ENCODE measurements around the gene SLC22A3.
"Not testable (repeated sequence)": the region's sequence is repeated elsewhere in the genome, so short reads cannot be mapped to it uniquely, and the experiment has no call there.

The SLC22A3 gene

DNA sequence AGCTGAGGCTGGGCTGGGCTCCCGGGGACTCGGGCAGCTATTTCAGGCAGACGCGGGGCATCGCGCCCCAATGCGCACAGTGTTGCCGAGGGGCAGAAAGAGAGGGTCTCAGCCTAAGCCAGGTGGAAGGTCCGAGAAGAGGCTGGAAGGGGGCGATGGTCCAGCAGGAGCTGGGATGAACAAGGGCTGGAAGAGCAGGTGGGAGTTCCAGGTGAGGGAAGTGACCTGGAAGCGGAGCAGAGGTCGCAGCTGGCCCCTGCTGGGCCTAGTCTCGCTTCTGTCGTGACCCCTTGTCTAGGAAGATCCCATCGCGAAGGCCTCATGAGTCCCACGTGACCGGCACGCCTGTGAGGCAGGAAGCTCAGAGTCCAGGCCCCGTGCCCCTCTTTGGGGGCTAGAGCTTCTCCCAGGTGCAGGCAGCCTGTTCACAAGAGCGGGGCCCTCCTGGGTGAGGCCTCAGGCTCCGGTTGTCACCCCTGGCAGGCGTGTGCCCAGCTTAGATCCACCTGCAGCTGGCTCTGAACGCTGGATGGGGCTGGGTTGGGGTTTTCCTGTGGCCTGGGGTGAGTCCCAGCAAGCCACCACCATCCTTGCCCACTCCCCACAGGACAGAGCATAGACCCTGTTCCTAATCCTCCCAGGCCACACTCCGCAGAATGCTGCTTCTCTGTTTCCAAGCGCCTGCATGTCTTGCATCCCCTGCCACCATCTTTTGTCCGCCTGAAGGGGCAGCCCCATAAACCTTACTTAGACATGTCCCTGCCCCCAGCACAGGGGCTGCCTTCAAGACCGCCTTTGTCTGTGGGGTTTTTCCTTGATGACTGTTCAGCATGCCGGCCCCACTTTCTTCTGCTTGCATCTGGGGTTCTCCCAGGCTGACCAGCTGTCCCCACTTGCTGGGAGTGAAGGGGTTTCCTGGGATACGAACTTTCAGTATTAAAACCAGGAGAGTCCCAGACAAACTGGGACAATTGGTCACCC is 15.1 kb downstream of the SLC22A3 start:
- no peak for DNase-seq
- intact Hi-C loops (cut with DNase I): no loop called here

DNA sequence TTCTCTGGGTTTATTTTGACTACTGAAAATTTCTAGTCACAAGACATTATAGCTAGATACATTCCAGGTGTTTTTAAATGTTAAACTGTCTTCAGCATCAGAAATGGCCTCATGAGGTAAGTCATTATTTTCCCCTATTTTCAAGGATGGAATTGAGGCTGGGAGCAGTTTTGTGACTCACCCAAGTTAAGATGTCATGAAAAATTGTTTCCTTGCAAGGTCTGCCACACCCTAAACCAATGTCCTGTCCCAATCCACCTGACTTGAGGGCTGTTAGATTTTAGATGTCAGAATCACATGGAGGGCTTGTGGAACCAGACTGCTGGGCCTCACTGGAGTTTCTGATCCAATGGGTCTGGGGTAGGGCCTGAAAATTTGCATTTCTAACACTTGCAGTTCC is 16.9 kb downstream of the SLC22A3 start:
- intact Hi-C loops (cut with DNase I): no loop called here
- DNase-seq: no peak

DNA sequence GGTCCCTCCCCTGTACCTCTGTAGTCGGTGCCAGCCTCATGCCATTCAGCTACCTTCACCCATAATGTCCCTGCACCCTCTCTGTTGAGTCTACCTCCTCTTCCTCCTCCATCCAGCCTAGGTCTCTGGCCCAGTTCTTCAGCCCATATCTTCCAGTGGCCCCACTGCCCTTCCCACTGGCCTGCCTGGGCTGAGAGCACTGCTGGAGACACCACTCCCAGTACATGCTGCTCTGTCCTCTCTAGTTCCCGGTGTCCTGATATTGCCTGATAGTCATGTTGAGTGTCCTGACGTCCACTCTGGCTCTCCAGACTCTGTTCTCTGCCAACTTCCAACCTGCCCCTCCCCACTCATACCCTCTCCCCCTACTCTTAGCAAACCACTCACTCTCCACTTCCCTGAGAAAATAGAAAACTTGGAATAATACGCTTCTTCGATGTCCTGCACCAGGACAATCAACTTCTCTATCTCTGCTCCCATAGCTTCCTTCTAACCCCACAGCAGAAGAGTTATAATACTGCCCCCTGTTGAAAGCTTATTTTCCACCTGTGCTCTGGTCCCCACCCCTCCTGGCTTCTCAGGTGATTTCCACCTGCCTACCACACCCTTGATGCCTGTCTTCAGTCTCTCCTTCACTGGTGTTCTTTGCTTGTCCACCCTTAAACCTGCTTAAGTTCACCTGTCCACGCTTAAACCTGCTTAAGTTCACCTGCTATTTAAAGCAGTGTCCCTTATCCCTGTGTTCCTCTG is 19.8 kb downstream of the SLC22A3 start:
- DNase-seq: no peak
- intact Hi-C loops (cut with DNase I): no loop called here

DNA sequence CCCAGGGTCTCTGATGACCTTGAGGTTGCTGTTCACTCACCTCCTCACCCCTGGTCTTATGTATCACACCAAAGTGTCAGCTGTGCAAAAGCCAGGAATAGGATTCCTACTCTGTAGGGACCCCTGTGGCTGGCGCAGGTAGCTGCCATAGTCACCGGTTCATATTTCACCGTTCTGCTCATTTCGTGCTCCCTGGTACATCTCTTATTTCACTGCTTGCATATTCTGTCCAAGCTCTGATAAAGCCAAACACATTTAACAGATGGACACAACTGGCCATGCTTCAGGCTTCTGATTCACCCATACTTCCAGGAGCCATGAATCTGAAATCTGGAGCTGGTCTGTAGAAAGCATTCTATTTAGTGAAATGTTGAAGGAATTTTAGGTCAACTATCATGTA is 20.5 kb downstream of the SLC22A3 start:
- intact Hi-C loops (cut with DNase I): no loop called here
- no peak for DNase-seq

- intact Hi-C loops (cut with DNase I); DNase-seq: not testable (repeated sequence)
Measured at GRCh38 chr6:160373601-160374000, 25.4 kb downstream of the SLC22A3 start.

DNA sequence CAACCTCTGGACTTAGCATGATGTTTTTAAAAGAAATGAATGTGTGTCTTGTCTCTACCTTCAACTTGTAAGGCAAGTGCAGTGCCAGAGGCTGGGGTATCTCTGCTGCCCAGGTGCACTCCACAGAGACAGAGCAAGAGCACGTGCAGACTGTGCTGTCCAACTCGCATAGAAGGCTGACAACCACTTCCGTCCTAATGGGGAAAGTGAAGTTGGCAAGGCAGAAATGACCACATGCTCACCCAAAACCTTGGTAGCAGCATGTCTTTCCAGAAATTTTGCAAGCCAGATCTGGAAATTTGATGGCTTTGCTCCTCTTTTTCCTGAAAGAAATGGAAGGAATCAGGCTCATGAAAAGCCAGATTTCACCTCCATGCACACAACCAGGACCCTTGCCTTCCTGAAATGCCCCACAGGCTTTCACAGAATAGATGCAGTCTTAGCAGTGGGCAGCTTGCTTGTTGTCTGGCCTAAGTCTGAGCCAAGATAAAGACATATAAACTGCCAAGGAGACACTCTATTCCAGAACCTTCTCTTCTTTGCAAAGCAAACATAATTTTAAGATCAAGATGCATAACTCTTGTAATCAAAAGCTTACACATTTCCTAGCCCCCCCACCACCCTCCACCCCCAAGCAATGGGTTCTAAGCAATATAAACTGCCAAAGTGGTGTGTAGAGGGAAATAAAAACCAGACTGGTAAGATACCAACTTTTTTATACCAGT is 26.8 kb downstream of the SLC22A3 start:
- no peak for DNase-seq
- intact Hi-C loops (cut with DNase I): no loop called here

DNA sequence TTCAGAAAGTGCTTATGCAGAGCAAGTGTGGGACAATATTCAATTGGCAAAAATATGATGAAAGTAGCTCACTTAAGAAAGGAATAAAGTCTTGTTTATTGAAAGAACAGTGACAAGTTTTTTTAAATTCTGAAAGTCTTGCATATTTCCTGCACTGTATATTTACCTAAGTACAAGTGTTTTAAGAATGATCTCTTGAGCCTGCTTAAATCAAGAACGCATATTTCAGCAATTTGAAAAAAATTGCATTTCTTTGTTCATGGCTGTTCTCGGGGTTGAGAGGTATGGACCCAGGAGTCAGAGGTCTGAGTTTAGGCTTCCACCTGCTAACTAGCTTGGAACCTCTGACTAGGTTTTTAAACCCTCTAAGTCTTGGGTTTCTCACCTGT is 27.4 kb downstream of the SLC22A3 start:
- intact Hi-C loops (cut with DNase I): no loop called here
- no peak for DNase-seq

DNA sequence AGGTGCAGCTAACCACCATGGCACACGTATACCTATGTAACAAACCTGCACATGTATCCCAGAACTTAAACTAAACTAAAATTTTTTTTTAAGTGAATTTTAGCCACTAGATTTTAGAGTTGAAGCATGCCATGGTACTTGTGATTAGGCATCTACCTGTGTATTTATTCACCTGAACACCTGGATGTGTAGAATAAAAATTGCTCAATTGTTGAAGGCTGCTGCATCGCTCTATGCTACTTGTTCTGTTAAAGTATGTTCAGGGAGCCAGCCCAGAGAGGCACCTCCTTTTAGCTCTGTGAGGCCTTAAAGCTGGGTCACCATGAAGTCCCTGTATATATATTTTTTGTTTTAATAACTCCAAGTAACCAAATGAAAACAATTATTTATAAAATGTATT is 28.3 kb downstream of the SLC22A3 start:
- no peak for DNase-seq
- intact Hi-C loops (cut with DNase I): no loop called here

DNA sequence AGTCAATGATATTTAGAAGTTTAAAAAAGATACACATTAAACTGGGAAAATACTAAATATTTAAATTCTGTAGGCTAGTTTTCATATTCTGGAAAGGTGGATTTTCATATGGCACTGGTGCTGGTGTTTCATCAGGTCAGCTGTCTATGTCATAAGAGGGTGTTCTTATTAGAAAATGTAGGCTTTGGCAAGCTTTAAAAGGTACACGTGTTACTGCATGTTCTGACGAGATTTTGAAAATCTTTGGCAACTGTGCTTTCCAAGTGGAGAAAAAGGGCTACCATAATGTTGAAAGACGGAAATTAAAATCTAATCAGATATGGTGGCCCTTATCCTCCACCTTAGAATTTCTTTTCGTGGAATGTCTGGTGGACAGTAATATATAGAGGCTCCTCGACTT is 30.0 kb downstream of the SLC22A3 start:
- no peak for DNase-seq
- intact Hi-C loops (cut with DNase I): no loop called here

GRCh38 chr6:160378882-160379281 is 30.7 kb downstream of the SLC22A3 start:
- DNase-seq: no peak
- intact Hi-C loops (cut with DNase I): no loop called here

DNA sequence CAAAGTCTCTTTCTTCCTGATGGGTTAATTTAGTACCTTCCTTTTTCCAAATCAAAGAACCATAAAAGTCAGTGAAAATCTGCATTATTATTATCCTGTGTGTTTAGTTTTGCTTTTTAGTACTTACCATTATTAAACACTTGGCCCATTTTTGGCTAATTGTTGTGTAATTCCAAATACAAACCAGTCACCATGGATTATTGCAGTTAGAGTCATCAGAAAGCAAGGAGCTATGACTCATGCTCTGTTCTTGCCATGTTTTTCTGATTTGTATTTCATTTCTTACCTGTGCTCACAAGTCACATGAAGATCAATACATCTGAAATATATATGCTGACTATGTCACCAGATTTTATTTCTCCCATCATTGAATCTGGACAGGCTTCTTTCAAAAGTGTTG is 31.3 kb downstream of the SLC22A3 start:
- intact Hi-C loops (cut with DNase I): no loop called here
- no peak for DNase-seq

GRCh38 chr6:160382946-160383345 is 34.8 kb downstream of the SLC22A3 start:
- intact Hi-C loops (cut with DNase I): no loop called here
- no peak for DNase-seq

- intact Hi-C loops (cut with DNase I): no loop called here
- no peak for DNase-seq
Measured at GRCh38 chr6:160386869-160387530, 38.8 kb downstream of the SLC22A3 start.

- intact Hi-C loops (cut with DNase I): no loop called here
- DNase-seq: no peak
Measured at GRCh38 chr6:160387916-160388643, 39.9 kb downstream of the SLC22A3 start.

DNA sequence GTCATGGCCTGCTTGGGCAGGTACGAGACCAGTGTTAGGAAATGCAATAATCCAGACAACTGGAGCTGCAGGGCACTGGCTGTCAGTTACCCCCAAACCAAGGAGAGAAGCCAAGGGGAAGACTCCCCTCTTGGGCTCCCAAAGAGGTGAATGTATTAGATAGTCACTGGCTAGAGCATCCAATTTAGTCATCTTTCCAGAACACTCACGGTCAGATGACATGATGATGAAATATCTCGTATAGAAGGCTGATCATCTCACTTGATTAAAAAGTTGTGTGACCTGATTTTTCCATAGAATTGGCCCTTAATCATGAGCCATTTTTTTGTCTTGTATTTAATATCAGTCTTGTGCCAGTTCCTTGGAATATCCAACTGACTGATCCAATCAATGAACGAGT is 40.7 kb downstream of the SLC22A3 start:
- DNase-seq: no peak
- intact Hi-C loops (cut with DNase I): no loop called here

- DNase-seq: no peak
Measured at GRCh38 chr6:160391419-160392116, 43.4 kb downstream of the SLC22A3 start.

GRCh38 chr6:160393442-160393841 is 45.3 kb downstream of the SLC22A3 start:
- intact Hi-C loops (cut with DNase I); DNase-seq: not testable (repeated sequence)

More at GRCh38 chr6:160391419-160392116, 43.4 kb downstream of the SLC22A3 start:
- intact Hi-C loops (cut with DNase I): no loop called here

Data from head of caudate nucleus (tissue), 42 donors.